HepG2 (cell line): Measurements from ENCODE around the gene CACNA1C. TPM values are rescaled to one million over a fixed set of nuclear protein-coding genes. Genes with fewer than 3 reads are reported as not detected.

ENCODE experiments used
- CENPBD1 ChIP-seq: sonication (generic); formaldehyde crosslinking; IDR thresholded peaks from 2 replicates; pipeline ENCODE4 v1.8.0; 2022; ENCODE audit warnings: missing genetic modification reagents, low read depth, mild to moderate bottlenecking, borderline replicate concordance
- CREB1 ChIP-seq, 2 experiments: fragments of 450-650 bp in 1 of 2; IDR thresholded peaks; 2 replicates each; pipeline ENCODE4 v1.6.1; 2016 to 2017; ENCODE audit warnings: control low read depth in 1 of 2, mild to moderate bottlenecking in 1 of 2, missing compliant biosample characterization in 1 of 2, missing genetic modification characterization in 1 of 2
- DZIP1 ChIP-seq: sonication (generic); formaldehyde crosslinking; IDR thresholded peaks from 2 replicates; pipeline ENCODE4 v1.5.0; 2020; ENCODE audit warnings: mild to moderate bottlenecking, missing genetic modification reagents
- KLF9 ChIP-seq: IDR thresholded peaks from 2 replicates; pipeline ENCODE4 v1.6.1; 2016; ENCODE audit warnings: low read depth
- PBX2 ChIP-seq: IDR thresholded peaks from 2 replicates; pipeline ENCODE4 v1.6.1; 2016; ENCODE audit warnings: control low read depth
- XBP1 ChIP-seq: sonication (generic); formaldehyde crosslinking; IDR thresholded peaks from 2 replicates; pipeline ENCODE4 v1.5.0; 2020; ENCODE audit warnings: missing genetic modification reagents
- polyA plus RNA-seq, 8 experiments: library from polyadenylated mRNA; depleted of rRNA in 3 of 8; stranded (reverse) in 7 of 8; unstranded in 1 of 8; fragments of >200 nt; fragmentation: Illumina TruSeq in 4 of 8; extraction: Trizol in 4 of 8; gene quantifications; 2 replicates each; pipeline versions ENCODE4 v1.2.1 to v1.2.3, GENCODE V29; 2011 to 2016; ENCODE audit warnings: low read depth in 4 of 8, missing spikeins in 1 of 8, mixed read lengths in 1 of 8; ENCODE audit not compliant: insufficient read depth in 1 of 8
- total RNA-seq, 5 experiments: library from RNA; depleted of rRNA; stranded (reverse); fragments of >200 nt; fragmentation: Illumina TruSeq; extraction: Trizol; gene quantifications; 2 replicates each; pipeline ENCODE4 v1.2.3, GENCODE V29; 2016; ENCODE audit warnings: low read depth in 1 of 5
- TF ChIP-seq, protein P1 (sequence below): sonication (generic); formaldehyde crosslinking; IDR thresholded peaks from 2 replicates; pipeline ENCODE4 v1.4.0; 2020; ENCODE audit warnings: low read depth, missing genetic modification reagents
- TF ChIP-seq, protein P2 (sequence below): sonication (generic); formaldehyde crosslinking; IDR thresholded peaks from 2 replicates; pipeline ENCODE4 v1.4.0; 2020; ENCODE audit warnings: mild to moderate bottlenecking, missing genetic modification reagents
- TF ChIP-seq, protein P3 (sequence below): fragments of 450-650 bp; IDR thresholded peaks from 2 replicates; pipeline ENCODE4 v1.6.1; 2017

CACNA1C gene
- total and polyA plus RNA-seq, 2 of the 13 experiments (the other 11 are each of a cell fraction or from before 2014, with no cell fraction given), result not detected

GRCh38 chr12:2288471-2288870 lies 235.7 kb downstream of the CACNA1C start (continued):
- no peak for TF ChIP-seq DZIP1 (CRISPR knock-in tag)
- TF ChIP-seq, protein P1, sequence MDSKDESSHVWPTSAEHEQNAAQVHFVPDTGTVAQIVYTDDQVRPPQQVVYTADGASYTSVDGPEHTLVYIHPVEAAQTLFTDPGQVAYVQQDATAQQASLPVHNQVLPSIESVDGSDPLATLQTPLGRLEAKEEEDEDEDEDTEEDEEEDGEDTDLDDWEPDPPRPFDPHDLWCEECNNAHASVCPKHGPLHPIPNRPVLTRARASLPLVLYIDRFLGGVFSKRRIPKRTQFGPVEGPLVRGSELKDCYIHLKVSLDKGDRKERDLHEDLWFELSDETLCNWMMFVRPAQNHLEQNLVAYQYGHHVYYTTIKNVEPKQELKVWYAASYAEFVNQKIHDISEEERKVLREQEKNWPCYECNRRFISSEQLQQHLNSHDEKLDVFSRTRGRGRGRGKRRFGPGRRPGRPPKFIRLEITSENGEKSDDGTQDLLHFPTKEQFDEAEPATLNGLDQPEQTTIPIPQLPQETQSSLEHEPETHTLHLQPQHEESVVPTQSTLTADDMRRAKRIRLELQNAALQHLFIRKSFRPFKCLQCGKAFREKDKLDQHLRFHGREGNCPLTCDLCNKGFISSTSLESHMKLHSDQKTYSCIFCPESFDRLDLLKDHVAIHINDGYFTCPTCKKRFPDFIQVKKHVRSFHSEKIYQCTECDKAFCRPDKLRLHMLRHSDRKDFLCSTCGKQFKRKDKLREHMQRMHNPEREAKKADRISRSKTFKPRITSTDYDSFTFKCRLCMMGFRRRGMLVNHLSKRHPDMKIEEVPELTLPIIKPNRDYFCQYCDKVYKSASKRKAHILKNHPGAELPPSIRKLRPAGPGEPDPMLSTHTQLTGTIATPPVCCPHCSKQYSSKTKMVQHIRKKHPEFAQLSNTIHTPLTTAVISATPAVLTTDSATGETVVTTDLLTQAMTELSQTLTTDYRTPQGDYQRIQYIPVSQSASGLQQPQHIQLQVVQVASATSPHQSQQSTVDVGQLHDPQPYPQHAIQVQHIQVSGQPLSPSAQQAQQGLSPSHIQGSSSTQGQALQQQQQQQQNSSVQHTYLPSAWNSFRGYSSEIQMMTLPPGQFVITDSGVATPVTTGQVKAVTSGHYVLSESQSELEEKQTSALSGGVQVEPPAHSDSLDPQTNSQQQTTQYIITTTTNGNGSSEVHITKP, result no peak
- TF ChIP-seq PBX2 (CRISPR knock-in tag), result no peak
- TF ChIP-seq XBP1 (CRISPR knock-in tag), result no peak
- no peak for TF ChIP-seq KLF9
- TF ChIP-seq CREB1 (IDR thresholded peaks at IDR 0.05), result no peak
- TF ChIP-seq CREB1 (CRISPR knock-in tag; IDR thresholded peaks at IDR 0.05), result no peak
- TF ChIP-seq, protein P2, sequence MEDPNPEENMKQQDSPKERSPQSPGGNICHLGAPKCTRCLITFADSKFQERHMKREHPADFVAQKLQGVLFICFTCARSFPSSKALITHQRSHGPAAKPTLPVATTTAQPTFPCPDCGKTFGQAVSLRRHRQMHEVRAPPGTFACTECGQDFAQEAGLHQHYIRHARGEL (CRISPR knock-in tag), result no peak
- no peak for TF ChIP-seq CENPBD1 (CRISPR knock-in tag)
- TF ChIP-seq, protein P3, sequence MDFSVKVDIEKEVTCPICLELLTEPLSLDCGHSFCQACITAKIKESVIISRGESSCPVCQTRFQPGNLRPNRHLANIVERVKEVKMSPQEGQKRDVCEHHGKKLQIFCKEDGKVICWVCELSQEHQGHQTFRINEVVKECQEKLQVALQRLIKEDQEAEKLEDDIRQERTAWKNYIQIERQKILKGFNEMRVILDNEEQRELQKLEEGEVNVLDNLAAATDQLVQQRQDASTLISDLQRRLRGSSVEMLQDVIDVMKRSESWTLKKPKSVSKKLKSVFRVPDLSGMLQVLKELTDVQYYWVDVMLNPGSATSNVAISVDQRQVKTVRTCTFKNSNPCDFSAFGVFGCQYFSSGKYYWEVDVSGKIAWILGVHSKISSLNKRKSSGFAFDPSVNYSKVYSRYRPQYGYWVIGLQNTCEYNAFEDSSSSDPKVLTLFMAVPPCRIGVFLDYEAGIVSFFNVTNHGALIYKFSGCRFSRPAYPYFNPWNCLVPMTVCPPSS, result no peak
